Lower leg skin (tissue), 3 donors: ENCODE measurements around the gene RHOB.

Source experiments
- CTCF ChIP-seq, 3 donors: fragments of 450-650 bp; IDR thresholded peaks; one replicate each; pipeline ENCODE4 v1.5.1; 2016; ENCODE audit warnings: antibody characterized with exemption in 3 of 3, mild to moderate bottlenecking in 3 of 3, moderate library complexity in 2 of 3
- POLR2A ChIP-seq, 2 donors: fragments of 450-650 bp; IDR thresholded peaks; one replicate each; pipeline ENCODE4 v1.6.1; 2016 to 2017; ENCODE audit warnings: antibody characterized with exemption in 2 of 2, mild to moderate bottlenecking in 1 of 2, moderate library complexity in 1 of 2

GRCh38 chr2:20397811-20398447 is 48.9 kb upstream of the RHOB start:
- TF ChIP-seq CTCF (IDR thresholded peaks at IDR 0.05) (no peak), POLR2A (IDR thresholded peaks at IDR 0.05) (no peak)
